Prostate gland (tissue), 2 donors: ENCODE results near the gene VAV3.

Source experiments
- CTCF ChIP-seq, 4 experiments: fragments of 200-600 bp in 2 of 4; fragments of 450-650 bp in 2 of 4; sonication (generic) in 2 of 4; IDR thresholded peaks; 1 replicate in 3 of 4; 2 replicates in 1 of 4; pipeline ENCODE4 v1.5.1; 2016 to 2019; ENCODE audit warnings: antibody characterized with exemption in 4 of 4, mild to moderate bottlenecking in 2 of 4, moderate library complexity in 2 of 4
- POLR2A ChIP-seq: fragments of 450-650 bp; IDR thresholded peaks from one replicate; pipeline ENCODE4 v1.6.1; 2016; ENCODE audit warnings: antibody characterized with exemption, mild to moderate bottlenecking
- POLR2AphosphoS5 ChIP-seq: sonication (generic); formaldehyde crosslinking; IDR thresholded peaks from one replicate; pipeline ENCODE4 v1.6.1; 2017; ENCODE audit warnings: antibody characterized with exemption

GRCh38 chr1:107762751-107763390 is 202.1 kb downstream of the VAV3 start:
- TF ChIP-seq CTCF (IDR thresholded peaks at IDR 0.05) (no peak), POLR2A (no peak), POLR2AphosphoS5 (no peak)
